SIG-M5 treated with dmso at 0.1 percent for 504 hours (cell line): ENCODE data around the gene DERL3.

Source experiments
- DNase-seq: peaks from one replicate; lab custom pipeline; 2025; ENCODE audit not compliant: unreplicated experiment; lab: John Stamatoyannopoulos, UW

The DERL3 gene

DNA sequence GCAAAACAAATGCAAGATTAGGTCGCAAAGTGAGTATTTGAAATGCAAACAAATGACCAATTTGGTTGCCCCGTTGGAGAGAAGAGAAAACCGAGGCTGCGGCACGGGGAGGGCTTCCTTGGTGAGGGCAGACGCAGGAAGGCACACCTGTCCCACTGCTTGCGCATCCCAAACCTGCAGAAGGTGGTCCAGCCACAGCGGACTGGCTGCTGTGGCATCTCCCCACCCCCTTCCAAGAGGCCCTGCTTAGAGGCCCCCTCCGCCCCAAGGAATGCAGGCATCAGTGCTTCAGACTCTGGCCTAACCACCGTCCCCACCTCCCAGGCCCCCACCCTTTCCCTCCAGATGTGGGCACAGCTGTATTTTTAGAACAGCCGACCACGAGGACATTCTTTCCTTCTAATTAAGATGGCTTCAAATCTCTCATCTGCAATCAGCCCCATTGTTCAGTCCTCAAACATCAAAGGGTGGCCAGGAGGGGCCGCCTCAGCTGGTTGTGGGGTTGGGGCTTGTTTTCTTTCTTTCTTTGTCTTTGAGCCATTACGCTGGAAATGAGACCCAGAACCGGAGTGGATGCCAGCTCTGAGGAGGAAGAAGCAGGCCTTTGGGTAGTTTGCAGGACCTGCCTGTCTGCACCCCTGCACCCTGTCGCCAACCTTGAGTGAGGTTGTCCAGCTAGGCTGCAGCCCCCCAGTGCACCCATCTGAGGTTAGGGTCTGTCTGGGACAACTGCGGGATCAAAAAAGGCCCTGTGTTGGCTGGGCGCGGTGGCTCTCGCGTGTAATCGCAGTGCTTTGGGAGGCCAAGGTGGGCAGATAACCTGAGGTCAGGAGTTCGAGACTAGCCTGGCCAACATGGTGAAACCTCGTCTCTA is 9.4 kb upstream of the DERL3 start:
- DNase-seq: no peak

DNA sequence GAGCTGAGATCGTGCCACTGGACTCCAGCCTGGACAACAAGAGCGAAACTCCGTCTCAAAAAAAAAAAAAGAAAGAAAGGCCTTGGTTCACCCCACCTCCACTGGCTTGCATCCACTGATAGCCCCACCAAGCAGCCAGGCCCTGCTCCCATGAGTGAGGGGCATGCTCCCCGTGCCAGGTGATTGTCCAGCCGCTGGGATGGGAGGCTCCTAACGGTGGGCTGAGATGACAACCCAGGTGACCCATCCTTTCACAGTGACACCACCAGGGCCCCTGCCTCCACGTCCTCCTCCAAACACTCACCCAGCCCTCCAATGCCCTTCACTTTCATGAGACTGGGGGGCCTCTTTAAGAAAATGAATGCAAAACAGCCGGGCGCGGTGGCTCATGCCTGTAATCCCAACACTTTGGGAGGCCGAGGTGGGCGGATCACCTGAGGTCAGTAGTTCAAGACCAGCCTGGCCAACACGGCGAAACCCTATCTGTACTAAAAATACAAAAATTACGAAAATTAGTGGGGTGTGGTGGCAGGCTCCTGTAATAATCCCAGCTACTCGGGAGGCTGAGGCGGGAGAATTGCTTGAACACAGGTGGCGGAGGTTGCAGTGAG is 8.6 kb upstream of the DERL3 start:
- DNase-seq: no peak

DNA sequence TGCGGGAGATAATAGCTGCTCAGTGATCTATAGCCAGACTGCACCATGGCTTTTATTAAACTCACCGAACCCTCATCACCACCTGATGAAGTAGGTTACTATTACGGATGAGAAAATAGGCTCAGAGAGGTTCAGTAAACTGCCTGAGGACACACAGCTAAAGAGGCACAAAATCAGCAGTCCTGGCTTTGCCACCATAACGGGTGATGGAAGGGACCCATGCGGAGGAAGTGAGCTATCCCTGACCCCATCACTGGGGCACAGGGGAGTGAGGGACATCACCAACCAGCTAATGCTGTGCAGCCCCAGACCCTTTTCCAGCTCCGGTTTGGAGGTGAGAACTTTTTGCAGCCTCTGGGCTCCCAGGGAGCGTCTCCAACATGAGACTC is 7.3 kb upstream of the DERL3 start:
- no peak for DNase-seq

DNA sequence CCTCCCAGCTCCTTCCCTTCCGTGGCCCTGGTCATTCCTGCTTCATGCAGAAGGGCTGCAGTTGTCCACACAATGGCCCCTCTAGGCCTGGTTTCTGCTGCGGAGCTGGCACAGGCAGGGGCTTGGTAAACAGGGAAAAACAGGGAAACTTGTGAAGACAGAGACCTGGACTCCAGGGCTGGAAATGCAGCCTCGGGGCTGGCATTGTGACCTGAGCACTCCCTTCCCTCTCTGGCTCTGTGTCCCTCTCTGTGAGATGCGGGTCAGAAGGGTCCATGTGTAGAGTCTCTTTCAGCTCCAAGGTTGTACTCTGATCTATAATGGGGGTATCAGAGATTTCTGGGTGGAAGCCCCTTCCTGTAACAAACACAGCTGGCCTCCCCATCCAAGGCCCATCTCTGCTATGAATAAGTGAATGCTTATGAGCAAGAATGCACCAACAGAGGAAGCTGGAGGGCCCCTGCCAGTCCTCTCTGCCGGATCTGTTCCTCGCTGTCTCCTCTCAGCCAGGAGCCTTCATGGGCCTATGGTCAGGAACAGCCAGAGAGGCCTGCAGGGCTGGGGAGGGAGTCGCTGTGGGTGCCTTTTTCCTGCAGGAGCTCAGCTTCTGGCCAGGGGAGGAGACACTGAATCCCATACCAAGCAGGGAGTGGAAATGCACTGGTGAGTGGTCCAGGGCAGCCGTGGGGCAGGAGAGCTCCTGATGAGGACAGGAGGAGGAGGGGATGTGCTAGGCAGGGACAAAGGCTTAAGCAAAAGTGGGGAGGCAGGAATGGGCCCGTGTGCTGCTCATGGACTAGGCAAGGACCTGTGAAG is 6.7 kb upstream of the DERL3 start:
- no peak for DNase-seq

DNA sequence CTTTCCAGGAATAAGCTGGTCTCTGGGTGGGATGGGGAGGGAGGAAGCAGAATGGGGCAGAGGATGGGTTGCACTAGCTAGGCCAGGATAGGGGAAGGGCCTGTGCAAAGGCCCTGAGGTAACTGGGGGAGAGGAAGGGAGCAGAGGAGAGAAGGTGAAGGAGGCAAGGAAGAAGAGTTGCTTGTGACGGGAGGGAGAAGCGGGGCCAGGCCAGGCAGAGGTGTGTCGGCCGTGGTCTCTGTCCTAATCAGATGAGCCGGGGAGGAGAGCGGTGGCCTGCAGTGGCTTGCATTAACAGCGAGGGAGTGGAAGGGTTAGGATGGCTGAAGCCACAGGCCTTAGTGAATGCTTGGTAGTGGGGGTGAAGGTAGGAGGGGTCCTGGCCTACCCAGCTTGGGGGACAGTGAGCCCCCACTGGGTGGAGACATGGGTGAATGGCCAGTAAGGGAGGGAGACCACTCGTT is 6.0 kb upstream of the DERL3 start:
- DNase-seq: no peak

DNA sequence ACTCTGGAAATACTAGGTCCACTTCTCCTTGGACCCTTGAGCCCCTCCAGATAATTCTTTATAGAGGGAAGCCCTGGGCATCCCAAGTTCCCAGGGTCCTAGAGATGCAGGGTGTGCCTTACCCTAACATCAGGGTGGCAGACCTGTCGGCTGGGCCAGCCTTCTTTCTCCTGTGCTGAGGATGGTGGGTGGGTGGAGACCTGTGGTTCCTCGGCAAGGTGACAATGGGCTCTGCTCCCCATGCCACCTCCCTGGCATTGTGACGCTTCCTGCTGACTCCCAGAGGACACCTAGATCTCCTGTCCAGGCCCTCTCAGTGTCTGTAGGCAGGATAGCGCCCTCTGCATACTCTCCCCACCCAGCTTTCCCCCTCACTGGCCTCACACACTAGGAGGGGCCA is 3.8 kb upstream of the DERL3 start:
- DNase-seq: no peak

DNA sequence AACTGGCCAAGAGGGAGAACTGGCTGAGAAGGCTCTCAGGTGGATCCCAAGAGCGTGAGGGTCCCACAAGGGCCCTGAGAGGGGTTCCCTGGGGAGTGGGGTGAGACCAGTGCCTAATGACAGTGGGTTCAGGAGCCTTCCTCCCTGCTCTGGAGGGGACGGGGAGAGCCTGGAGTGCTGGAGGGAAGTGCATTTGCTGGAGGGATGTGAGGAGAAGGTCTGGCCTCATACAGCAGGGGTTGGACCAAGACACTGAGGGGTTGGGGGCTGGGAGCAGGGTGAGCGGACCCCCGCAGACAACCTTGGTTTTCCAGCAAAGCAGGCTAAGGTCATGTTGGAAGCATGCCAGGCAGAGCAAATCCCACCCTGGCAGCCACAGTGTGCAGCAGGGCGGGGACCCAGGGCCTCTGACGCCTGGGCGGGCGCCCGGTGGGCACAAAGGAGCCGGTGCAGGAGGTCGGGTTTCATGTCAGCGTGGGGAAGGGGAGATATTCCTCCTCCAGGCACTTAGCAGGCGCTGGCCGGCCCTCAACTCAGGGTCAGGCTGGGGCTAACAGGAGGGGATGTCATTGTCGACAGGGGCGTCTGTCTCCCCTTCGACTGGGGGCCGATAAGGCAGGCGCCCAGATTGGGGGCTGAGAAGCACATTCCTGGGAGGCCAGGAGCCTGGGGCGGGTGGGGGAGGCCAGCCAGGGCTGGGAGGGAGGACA is 3.1 kb upstream of the DERL3 start:
- DNase-seq: no peak

DNA sequence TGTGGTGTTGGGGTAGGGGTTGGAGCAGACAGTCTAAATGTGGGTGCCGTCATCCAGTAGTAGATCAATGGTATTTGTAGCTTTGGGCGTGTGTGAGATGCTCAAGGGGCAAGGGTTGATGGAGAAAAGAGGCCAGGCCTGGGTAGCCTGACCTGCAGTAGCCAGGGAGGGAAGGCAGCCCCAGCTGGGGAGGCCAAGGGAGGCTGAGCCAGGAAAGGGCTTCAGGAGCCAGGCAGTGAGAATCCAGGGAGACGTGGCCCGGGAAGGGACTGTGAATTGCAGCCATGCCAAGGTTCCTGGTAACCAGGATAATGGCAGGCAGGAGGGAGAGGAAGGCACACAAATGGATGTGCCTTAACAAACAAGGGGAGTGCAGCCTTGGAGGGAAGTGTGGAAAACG is 2.5 kb upstream of the DERL3 start:
- no peak for DNase-seq

DNA sequence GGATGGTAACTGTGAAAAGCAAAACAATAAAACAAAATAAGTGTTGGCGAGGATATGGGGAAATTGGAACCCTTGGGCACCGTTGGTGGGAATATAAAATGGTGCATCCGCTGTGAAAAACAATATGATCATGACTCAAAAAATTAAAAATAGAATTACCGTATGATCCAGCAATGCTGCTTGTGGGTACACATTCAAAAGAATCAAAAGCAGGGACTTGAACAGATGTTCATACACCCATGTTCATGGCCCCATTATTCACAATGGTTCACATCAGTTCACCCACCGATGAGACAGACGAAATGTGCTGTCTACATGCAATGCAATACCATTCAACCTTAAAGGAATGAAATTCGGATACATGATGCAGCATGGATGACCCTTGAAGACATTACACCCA is 1.2 kb upstream of the DERL3 start:
- no peak for DNase-seq

DNA sequence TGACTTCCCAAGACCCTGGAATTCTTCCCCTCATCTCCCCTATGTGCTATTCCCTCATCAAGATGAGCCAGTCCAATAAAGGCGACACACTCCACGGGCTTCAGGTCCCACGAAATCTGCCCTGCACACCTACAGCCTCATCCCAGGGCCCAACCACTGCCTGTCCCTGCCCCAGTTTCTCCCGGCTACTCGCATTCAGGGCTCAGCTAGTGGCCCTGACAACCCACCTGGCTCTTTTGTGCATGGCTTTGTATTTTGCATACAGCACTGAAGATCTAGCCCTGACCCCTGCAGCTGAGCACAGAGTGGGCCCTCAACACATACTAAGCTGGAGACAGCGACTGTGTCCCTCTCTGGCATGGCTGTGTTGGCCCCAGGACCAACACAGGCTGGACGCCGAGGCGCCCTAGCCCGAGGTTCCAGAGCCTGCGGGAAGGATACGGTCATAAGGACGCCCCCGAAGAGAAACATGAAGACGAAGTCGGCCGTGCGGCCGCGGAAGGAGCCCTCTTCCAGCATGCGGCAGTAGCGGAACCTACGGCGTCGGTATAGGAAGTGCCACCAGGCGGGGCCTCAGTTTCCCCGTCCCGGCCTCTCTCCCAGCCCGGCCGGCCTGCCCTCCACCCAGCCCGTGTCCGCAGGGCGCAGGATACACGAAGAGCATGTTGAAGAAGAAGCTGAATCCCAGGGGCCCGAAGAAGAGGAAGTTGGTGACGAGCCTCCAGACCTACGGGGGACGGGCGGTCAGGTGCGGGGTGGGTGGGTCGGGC is 710 bp downstream of the DERL3 start:
- DNase-seq: peak; percentile 55

DNA sequence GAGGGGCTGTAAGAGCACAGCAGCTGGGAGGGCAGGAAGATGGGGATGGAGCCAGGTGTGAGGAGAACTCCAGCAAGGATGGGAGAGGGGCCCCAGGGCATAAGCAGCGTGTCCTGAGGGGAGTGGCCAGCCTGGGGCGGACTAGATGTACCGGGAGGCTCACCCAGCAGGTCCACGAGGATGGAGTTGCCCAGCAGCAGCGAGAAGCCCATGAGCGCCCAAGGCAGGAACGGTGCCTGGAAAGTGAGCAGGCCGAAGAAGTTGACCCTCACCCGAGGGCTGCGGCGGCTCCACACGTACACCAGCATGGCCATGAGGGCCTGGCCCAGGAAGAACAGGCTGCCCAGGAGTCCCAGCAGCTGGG is 1.3 kb downstream of the DERL3 start:
- no peak for DNase-seq

DNA sequence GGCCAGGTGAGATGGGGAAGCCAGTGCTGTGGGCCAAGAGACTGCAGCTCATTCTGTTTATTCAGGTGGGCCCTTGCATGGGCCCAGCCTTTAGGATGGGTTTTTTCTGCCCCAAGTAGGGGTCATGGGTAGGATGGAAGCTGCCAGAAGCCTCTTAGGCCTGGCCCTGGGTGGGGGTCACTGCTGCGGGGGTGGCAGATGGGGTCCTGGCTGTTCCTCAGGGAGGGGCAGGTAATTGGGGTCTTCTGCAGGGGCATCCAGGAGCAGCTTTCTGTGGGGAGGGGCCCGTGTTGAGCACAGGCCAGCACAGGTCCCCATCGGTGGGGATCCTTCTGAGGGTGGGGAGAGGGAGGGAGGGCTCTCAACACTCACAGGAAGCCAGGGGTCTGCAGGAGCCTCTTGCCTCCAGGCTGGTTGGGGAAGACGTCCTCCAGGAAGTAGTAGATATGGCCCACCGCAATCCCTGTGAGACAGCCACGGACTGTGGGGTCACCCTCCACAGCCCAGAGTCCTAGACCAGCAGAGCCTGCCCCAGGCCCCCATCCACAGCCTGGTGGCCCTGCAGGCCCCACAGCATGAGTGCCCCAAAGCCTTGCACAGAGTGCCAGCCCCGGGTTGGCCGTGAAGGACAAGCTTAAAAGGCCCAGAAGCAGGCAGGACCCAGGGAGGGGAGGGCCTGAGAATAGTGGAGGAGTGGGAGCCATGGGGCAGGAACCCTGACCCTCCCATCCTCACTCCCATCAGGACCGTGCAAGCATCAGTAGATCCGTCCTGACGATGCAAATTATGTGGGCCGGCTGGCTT is 1.9 kb downstream of the DERL3 start:
- no peak for DNase-seq

DNA sequence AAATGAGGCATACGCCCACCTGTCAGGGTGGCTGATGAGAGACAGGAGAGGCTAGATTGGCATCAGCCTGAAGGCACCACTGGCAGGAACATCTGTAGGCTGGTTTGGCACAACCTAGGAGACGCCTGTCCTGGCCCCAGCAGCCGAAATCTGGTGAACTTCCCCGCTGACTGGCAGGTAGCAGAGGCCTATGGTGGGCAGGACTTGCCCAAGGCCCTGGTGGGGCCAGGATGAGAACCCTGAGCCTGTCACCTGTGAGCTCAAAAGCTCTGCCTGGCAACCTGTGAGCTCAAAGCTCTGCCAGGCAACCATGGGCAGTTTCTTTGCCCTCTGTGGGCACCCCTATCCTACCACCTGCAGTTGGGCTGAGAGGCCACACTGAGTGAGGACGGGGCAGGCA is 2.5 kb downstream of the DERL3 start:
- DNase-seq: no peak

DNA sequence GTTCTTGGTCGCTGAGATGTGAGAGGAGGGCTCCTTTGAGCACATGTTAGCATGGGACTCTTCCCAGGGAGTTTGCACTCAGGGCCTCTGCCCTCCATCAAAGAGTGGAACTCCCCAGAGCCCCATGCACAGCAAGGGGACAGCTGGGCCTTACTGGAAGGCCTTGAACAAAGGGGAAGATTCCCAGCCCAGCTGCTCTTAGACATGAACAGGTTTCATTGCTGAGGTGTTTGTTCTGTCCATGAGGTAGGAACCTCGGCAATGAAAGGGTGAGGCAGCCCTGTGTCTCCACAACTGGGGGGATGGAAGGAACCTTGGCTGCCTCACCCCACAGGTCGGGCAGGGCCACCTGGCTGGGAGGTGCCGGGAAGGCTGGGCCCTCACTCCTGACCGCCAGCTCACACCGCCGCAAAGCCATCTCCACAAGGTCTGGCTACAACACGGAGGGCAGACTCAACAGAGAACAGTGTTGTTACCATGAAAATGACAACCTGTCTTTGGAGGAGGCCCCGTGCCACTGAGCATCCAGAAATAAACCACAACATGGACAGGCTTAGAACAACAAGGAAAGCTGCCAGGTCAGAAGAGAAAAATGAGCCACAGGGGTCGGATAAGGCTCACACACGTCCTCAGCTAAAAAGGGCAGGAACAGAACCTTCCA is 3.2 kb downstream of the DERL3 start:
- no peak for DNase-seq

DNA sequence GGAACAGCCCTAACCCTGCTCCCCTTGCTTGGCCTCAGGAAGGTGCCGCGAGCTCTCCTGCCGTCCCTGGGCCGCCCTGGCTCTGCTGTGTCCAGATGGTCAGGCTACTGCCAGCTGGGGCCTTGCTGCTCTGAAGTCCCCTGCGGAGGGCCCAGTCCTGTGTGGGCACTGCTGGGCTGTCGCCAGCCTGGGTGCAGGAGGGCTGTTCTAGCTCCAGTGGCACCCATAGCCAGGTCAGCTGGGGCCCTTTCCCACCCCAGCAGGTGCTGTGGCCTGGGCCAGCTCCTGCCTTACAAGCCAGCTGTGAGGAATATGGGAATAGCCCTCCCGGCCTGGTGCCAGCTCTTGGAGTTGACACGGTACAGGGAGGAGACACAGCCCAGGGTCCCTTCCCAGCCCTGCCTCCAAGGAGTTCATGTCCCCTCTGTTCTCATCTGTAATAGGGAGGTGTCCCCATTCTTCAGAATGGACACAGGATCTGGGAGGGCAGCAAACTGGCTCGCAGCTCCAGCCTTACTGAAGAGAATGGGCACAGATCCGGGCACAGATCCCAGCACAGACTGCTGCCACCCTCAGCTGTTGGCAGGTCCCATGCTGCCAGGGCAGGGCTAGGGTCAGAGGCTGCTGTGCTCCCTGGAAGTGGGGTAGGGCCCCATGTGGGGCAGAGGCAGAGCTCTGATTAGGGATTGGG is 3.9 kb downstream of the DERL3 start:
- no peak for DNase-seq

DNA sequence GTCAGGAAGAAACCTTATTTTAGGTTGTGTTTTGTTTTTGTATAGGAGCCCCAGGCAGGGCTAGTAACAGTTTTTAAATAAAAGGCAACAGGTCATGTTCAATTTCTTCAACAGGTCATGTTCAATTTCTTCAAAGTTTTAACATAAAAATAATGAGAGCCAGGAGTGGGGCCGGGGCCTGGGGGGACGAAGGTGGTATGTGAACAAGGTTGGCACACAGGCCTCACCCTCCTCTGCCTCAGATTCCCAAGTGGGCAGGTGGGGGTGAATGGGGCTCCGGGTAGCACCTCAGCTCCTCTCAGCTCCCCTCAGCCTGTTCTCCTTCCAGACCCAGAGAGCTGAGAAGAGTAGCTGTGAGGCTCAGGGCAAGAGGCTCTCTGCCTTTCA is 4.4 kb downstream of the DERL3 start:
- no peak for DNase-seq

DNA sequence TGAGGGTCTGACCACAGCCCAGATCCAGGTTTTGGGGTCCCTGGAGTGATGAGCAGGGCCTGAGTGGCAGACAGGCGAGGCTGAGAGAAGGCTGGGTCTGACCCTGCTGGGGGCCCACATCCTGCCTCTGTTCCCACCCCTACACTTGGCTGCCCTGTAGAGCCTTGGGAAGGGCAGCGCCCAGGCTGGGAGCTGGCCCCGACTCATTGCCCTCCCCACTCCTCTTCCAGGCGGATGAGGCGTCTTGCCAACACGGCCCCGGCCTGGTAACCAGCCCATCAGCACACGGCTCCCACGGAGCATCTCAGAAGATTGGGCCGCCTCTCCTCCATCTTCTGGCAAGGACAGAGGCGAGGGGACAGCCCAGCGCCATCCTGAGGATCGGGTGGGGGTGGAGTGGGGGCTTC is 4.9 kb downstream of the DERL3 start:
- no peak for DNase-seq

DNA sequence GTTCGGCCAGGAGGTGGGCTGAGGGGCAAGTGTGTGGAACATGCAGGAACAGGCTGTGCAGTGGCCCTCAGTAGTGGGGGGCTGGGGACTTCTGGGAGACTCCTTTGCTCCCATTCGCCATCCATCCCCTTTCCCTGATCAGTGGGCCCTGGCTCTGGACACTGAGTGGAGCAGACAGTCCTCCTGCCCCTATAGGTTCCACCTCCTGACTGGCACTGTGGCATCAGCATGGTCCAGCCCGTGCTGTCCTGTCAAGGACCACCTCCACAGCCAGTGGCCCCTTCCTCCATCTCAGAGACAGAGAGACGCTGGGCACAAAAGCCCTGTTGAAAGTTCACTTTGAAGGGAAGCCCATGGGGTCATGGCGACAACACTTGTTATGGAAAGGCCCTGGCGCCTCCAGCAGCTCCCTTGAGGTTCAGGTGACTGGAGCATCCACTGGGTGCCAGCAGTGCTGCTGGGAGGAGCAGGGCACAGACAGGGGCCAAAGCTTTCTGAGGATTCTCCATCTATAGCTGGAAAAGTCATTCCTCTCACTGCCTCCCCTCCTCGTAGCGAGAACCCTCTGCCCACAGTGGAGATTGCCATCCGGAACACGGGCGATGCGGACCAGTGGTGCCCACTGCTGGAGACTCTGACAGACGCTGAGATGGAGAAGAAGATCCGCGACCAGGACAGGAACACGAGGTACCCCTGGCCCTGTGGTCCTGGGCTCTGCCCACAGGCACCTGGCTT is 5.6 kb downstream of the DERL3 start:
- DNase-seq: no peak
